GM18951 (cell line): ENCODE measurements around the gene ATG7.
"Not testable (repeated sequence)": the region's sequence is repeated elsewhere in the genome, so short reads cannot be mapped to it uniquely, and the experiment has no call there.

ENCODE experiments used
- POLR2A ChIP-seq: IDR thresholded peaks from 4 replicates; pipeline ENCODE4 v1.6.1; 2011; ENCODE audit warnings: mild to moderate bottlenecking; ENCODE audit not compliant: insufficient read length, insufficient read depth; ENCODE audit errors: extremely low read depth
- in situ Hi-C: fragments of 300-500 bp; cut with MboI; formaldehyde crosslinking; loops from one replicate; pipeline ENCODE4 v1.12.0; 2022; ENCODE audit warnings: low sequenced_read_pairs, mixed read lengths, inconsistent platforms; ENCODE audit not compliant: unreplicated experiment

The ATG7 gene

GRCh38 chr3:11477407-11477911, 205.3 kb downstream of the ATG7 start:
- TF ChIP-seq POLR2A = no peak
- in situ Hi-C loops = no loop called here

DNA sequence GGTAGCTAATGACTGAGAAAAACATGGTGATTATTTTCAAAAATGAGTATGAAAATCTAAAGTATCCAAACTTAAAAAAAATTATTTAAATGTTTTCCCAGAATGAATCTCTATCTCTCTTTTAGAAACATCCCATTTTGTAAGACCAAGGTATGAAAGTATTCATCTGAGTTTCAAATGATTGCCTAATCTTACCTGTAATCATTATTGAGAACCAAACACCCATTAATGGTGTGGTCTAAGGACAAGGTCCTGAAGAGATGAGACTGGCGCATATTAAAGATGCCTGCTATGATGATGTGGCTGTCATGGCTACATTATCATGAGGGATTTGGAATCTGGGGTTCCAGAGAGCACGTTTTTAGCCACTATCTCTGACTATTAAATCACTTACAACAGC, 206.0 kb downstream of the ATG7 start:
- in situ Hi-C loops = no loop called here
- no peak for TF ChIP-seq POLR2A

GRCh38 chr3:11479221-11479620, 207.0 kb downstream of the ATG7 start:
- TF ChIP-seq POLR2A = no peak
- in situ Hi-C loops = no loop called here

DNA sequence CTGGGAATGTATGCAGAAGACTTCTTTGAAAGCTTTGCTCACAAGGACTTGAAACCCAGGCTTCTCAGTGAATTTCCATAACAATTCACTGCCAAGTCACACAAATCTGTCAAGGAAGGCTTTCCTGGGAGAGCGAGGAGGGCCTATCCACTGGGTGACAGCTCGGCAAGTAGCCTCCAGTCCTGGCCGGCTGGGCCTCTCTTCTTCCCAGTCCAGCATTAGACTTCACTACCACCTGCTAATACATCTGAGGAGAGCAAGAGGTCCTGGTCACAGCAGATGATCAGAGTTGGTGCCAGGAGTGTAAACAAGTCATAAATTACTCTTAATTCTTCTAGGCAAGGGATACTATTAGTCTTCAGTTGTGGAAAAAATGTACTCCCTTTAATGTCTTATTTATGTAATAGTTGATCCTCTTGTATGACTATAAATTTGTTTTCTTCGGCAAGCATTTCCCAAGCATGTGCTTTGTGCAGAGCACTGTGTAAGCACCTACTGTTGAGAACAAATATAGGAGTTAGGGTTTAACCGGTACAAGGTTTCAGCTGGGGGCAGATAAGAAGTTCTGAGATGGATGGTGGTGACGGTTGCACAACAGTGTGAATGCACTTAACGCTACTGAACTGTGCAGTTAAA, 208.6 kb downstream of the ATG7 start:
- TF ChIP-seq POLR2A = no peak
- in situ Hi-C loops = no loop called here

- TF ChIP-seq POLR2A = no peak
- in situ Hi-C loops = no loop called here
Observed at GRCh38 chr3:11481556-11481955, 209.4 kb downstream of the ATG7 start.

DNA sequence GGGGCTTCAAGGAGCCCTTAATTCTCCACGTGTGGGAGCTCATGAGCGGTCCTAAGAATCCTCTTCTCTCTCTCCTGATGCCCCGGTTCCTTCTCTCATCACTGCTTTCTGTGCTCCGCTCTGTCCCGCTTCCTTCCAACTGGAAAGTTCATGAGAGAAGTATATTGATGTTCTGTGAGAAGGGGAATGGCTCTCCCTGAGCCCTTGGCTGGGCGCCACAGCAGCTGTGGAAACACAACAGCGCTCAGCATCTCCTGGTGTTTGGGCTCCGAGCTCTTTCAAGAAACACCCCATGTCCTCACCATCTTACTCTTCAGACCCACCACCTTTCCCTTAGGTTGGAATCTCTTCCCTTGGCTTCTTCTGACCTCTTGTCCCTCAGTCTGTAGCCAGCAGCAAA, 209.8 kb downstream of the ATG7 start:
- in situ Hi-C loops = no loop called here
- no peak for TF ChIP-seq POLR2A

- in situ Hi-C loops = not testable (repeated sequence)
Observed at GRCh38 chr3:11488356-11488755, 216.2 kb downstream of the ATG7 start.

GRCh38 chr3:11494131-11494916, 222.1 kb downstream of the ATG7 start:
- TF ChIP-seq POLR2A = no peak
- in situ Hi-C loops = no loop called here

DNA sequence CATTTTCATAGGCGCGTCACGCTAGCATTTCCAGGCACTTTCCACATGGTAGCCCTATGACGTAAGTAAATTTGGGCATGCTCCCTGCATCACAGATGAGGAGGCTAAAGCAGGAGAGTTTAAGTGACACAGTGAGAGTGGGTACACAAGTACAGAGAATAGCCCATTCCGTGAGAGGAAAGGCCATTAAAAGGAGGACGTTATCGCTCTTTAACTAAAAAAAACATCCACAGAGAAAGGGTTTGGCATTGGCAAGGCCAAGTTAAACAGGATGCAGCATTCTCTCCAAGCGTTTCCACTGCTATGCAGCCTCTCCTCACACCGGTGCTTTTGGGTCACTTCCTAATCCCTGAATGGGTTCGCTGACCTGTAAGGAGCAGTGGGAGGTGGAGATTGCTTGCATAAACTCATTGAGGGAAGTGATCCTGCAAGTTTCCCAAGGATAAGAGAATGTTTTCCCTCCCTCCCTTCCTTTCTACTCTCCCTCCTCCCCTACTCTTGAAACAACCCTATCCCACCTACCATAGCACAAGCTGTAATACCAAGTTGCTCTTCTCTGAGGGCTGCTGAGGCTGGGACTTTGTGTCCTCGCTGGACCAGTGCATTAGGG, 223.9 kb downstream of the ATG7 start:
- no peak for TF ChIP-seq POLR2A
- in situ Hi-C loops = no loop called here

- in situ Hi-C loops = no loop called here
- TF ChIP-seq POLR2A = no peak
Observed at GRCh38 chr3:11498177-11498576, 226.0 kb downstream of the ATG7 start.

DNA sequence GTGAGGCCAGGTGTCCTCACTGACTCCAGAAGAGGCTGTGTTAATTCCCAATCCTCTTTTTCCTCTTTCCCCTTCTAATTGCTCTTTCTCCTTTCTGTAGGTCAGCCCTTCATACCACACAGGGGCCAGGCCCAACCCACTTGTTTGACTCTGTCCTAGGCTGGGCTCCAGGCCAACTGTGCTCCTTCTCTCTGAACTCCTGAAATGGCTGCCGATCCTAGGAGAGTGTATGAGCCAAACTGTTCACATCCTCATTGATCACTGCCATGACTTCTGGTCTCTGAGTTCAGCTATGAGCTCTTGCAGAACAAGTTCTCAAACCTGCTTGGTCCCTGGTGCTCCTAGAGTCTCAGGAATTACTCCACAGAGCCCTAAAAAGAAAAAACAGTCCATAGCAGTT, 226.4 kb downstream of the ATG7 start:
- no peak for TF ChIP-seq POLR2A
- in situ Hi-C loops = no loop called here

DNA sequence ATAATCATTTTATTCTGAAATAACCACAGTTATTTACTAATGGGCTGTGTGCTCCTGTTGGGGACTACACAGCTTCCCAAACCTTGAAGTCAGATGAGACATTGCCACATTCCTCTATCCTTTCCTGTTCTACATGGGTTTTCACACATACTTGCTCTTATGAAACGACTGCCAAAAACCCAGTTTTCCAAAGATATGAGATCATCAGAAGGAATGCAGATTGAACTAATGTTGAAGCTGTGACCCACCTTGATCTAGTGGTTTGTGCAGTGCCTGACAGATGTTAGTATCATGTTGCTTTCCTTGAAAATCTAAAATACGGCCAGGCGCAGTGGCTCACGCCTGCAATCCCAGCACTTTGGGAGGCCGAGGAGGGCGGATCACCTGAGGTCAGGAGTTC, 226.9 kb downstream of the ATG7 start:
- in situ Hi-C loops = no loop called here
- no peak for TF ChIP-seq POLR2A

DNA sequence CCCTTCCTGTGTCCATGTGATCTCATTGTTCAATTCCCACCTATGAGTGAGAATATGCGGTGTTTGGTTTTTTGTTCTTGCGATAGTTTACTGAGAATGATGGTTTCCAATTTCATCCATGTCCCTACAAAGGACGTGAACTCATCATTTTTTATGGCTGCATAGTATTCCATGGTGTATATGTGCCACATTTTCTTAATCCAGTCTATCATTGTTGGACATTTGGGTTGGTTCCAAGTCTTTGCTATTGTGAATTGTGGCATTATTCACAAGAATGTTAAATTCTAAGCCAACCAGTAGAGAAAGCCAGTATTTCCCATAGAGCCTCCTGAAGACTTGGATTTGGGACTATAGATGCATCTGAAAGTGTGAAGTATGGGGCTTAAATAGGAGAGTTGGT, 230.2 kb downstream of the ATG7 start:
- in situ Hi-C loops = not testable (repeated sequence)

DNA sequence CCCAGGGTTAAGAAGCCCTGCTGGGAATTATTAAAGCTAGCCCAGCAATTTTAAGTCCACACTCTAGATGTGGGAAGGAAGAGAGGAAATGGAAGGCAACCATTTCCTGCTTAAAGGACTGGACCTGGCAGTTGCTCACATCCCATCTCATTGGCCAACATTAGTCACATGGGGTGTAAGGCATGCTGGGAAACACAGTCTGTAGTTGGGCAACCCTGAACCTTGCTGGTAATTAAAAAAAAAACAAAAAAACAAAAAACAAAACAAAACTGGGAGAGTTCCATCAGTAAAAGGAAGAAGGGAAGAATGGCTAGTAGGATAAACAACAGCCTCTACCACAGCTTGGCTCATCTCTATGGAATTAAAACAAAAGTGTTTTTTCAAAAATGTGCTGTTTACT, 235.5 kb downstream of the ATG7 start:
- in situ Hi-C loops = no loop called here
- TF ChIP-seq POLR2A = no peak
